H9 (cell line): ENCODE data around the gene GPR15LG. TPM values are rescaled to one million over a fixed set of nuclear protein-coding genes. Genes with fewer than 3 reads are reported as not detected.

Source experiments
- DNase-seq: peaks from one replicate; pipeline ENCODE4 v3.0.0-alpha.2; 2017
- H2AFZ ChIP-seq: one replicate; pipeline ENCODE4 v1.6.1; 2013; ENCODE audit warnings: mild to moderate bottlenecking, low read length, control low read depth, moderate library complexity
- H2AK5ac ChIP-seq: 2 replicates; pipeline ENCODE4 v1.6.1; 2013; ENCODE audit warnings: low read length, control low read depth, mixed read lengths; ENCODE audit not compliant: insufficient read length
- H2BK120ac ChIP-seq: one replicate; pipeline ENCODE4 v1.6.1; 2013; ENCODE audit warnings: low read depth, mild to moderate bottlenecking, low read length, control low read depth, inconsistent platforms; ENCODE audit not compliant: poor library complexity, severe bottlenecking
- H2BK12ac ChIP-seq: 2 replicates; pipeline ENCODE4 v1.6.1; 2013; ENCODE audit warnings: low read length, control low read depth, mixed read lengths, low read depth; ENCODE audit not compliant: insufficient read length
- H2BK15ac ChIP-seq: 2 replicates; pipeline ENCODE4 v1.6.1; 2013; ENCODE audit warnings: low read depth, low read length, control low read depth
- H2BK20ac ChIP-seq: one replicate; pipeline ENCODE4 v1.6.1; 2013; ENCODE audit warnings: low read depth, mild to moderate bottlenecking, low read length, control low read depth, inconsistent platforms; ENCODE audit not compliant: poor library complexity, severe bottlenecking
- H2BK5ac ChIP-seq: 2 replicates; pipeline ENCODE4 v1.6.1; 2013; ENCODE audit warnings: low read length, control low read depth, mixed read lengths; ENCODE audit not compliant: insufficient read length
- H3K14ac ChIP-seq: 2 replicates; pipeline ENCODE4 v1.6.1; 2013; ENCODE audit warnings: low read length, control low read depth; ENCODE audit not compliant: insufficient read depth
- H3K18ac ChIP-seq: 2 replicates; pipeline ENCODE4 v1.6.1; 2013; ENCODE audit warnings: low read depth, mild to moderate bottlenecking, mixed read lengths, low read length, control low read depth; ENCODE audit not compliant: insufficient read length
- H3K23ac ChIP-seq: 2 replicates; pipeline ENCODE4 v1.6.1; 2013; ENCODE audit warnings: low read length, control low read depth, mixed read lengths, low read depth; ENCODE audit not compliant: insufficient read length
- H3K23me2 ChIP-seq: 2 replicates; pipeline ENCODE4 v1.6.1; 2013; ENCODE audit warnings: low read depth, mild to moderate bottlenecking, mixed read lengths, low read length, control low read depth; ENCODE audit not compliant: insufficient read length, poor library complexity, severe bottlenecking
- H3K27ac ChIP-seq: 2 replicates; pipeline ENCODE4 v1.5.1; 2013; ENCODE audit warnings: low read length, control low read depth, mixed read lengths, low read depth; ENCODE audit not compliant: insufficient read length
- H3K27me3 ChIP-seq: 2 replicates; pipeline ENCODE4 v1.6.1; 2013; ENCODE audit warnings: low read length, control low read depth, inconsistent platforms; ENCODE audit not compliant: insufficient read depth
- H3K4ac ChIP-seq: 2 replicates; pipeline ENCODE4 v1.6.1; 2013; ENCODE audit warnings: low read depth, mild to moderate bottlenecking, control low read depth, inconsistent platforms, low read length, moderate library complexity
- H3K4me1 ChIP-seq: 2 replicates; pipeline ENCODE4 v1.6.1; 2013; ENCODE audit warnings: low read length, control low read depth, inconsistent platforms; ENCODE audit not compliant: insufficient read depth
- H3K4me2 ChIP-seq: 2 replicates; pipeline ENCODE4 v1.6.1; 2013; ENCODE audit warnings: low read length, control low read depth, mixed read lengths; ENCODE audit not compliant: insufficient read length, insufficient read depth
- H3K56ac ChIP-seq: 2 replicates; pipeline ENCODE4 v1.6.1; 2013; ENCODE audit warnings: low read depth, mild to moderate bottlenecking, mixed read lengths, low read length, control low read depth; ENCODE audit not compliant: insufficient read length
- H3K79me1 ChIP-seq: 2 replicates; pipeline ENCODE4 v1.6.1; 2013; ENCODE audit warnings: low read depth, mild to moderate bottlenecking, moderate library complexity, low read length, control low read depth, inconsistent platforms; ENCODE audit not compliant: insufficient read depth, poor library complexity, severe bottlenecking
- H3K79me2 ChIP-seq: 2 replicates; pipeline ENCODE4 v1.6.1; 2013; ENCODE audit warnings: low read length, control low read depth, inconsistent platforms; ENCODE audit not compliant: insufficient read depth
- H3K9ac ChIP-seq: 2 replicates; pipeline ENCODE4 v1.6.1; 2013; ENCODE audit warnings: low read length, control low read depth, mixed read lengths; ENCODE audit not compliant: insufficient read length; ENCODE audit errors: extremely low read depth
- H3K9me3 ChIP-seq: one replicate; pipeline ENCODE4 v1.6.1; 2013; ENCODE audit warnings: low read depth, low read length, inconsistent platforms; ENCODE audit not compliant: control insufficient read depth
- H3T11ph ChIP-seq: one replicate; pipeline ENCODE4 v1.6.1; 2013; ENCODE audit warnings: mild to moderate bottlenecking, low read length, control low read depth, inconsistent platforms
- H4K20me1 ChIP-seq: one replicate; pipeline ENCODE4 v1.6.1; 2013; ENCODE audit not compliant: control insufficient read depth, insufficient read length, insufficient read depth
- H4K5ac ChIP-seq: 2 replicates; pipeline ENCODE4 v1.6.1; 2013; ENCODE audit warnings: low read depth, mild to moderate bottlenecking, mixed read lengths, low read length, control low read depth; ENCODE audit not compliant: insufficient read length
- H4K8ac ChIP-seq: replicated peaks from 2 replicates; pipeline ENCODE4 v1.6.1; 2013; ENCODE audit warnings: low read length, control low read depth, mixed read lengths, low read depth; ENCODE audit not compliant: insufficient read length
- H4K91ac ChIP-seq: 2 replicates; pipeline ENCODE4 v1.6.1; 2013; ENCODE audit warnings: low read depth, mild to moderate bottlenecking, moderate library complexity, mixed read lengths, low read length, control low read depth; ENCODE audit not compliant: insufficient read length
- H3K27ac Mint-ChIP-seq, 3 experiments: 2 replicates in 2 of 3; 3 replicates in 1 of 3; pipeline ENCODE4 v1.8.0; 2020 to 2021; ENCODE audit warnings: mixed read lengths in 3 of 3, mild to moderate bottlenecking in 1 of 3, moderate library complexity in 1 of 3
- H3K27me3 Mint-ChIP-seq: 2 replicates; pipeline ENCODE4 v1.8.0; 2021; ENCODE audit warnings: low read depth, mild to moderate bottlenecking, moderate library complexity, mixed read lengths
- H3K36me3 Mint-ChIP-seq, 3 experiments: 2 replicates in 2 of 3; 3 replicates in 1 of 3; pipeline ENCODE4 v1.8.0; 2020 to 2021; ENCODE audit warnings: low read depth in 3 of 3, mixed read lengths in 3 of 3; ENCODE audit not compliant: insufficient read depth in 1 of 3
- H3K4me1 Mint-ChIP-seq, 2 experiments: 2 replicates each; pipeline ENCODE4 v1.8.0; 2020; ENCODE audit warnings: mixed read lengths in 2 of 2
- H3K4me3 Mint-ChIP-seq, 2 experiments: 2 replicates in 1 of 2; 3 replicates in 1 of 2; pipeline ENCODE4 v1.8.0; 2020 to 2021; ENCODE audit warnings: mild to moderate bottlenecking in 2 of 2, mixed read lengths in 2 of 2, moderate library complexity in 1 of 2
- H3K9me3 Mint-ChIP-seq, 2 experiments: 2 replicates in 1 of 2; 3 replicates in 1 of 2; pipeline ENCODE4 v1.8.0; 2020; ENCODE audit warnings: mild to moderate bottlenecking in 2 of 2, mixed read lengths in 2 of 2, moderate library complexity in 1 of 2
- CTCF ChIP-seq: fragments of 200-600 bp; sonication (generic); conservative IDR thresholded peaks from 3 replicates; pipeline ENCODE4 v1.8.0; 2021; ENCODE audit warnings: antibody characterized with exemption, mild to moderate bottlenecking
- WGBS: extraction: QIAGEN DNeasy Blood & Tissue Kit; methylation state at CpG from one replicate; pipeline ENCODE4 v1.1.7; 2013; ENCODE audit warnings: missing lambda C conversion rate, low lambda C conversion rate, mixed read lengths; ENCODE audit not compliant: insufficient read length; ENCODE audit errors: extremely low coverage; 5-methylcytosine and 5-hydroxymethylcytosine counted together
- total RNA-seq: library from RNA; stranded (reverse); gene quantifications from 2 replicates; pipeline ENCODE4 v1.2.1, GENCODE V29; 2021

Gene GPR15LG
- total RNA-seq, 1 experiment from 2014 or later, result not detected

GRCh38 chr10:84140036-84140379, 33.6 kb upstream of the GPR15LG start:
- Histone ChIP-seq H3K4me1 (peaks cover 8% of the 10 kb centered on the region; the same call in 1 of the 2 replicates), H3K9me3 (no peaks in the 10 kb centered on the region), H3K18ac (no peak overlapping the region), H3K79me1 (peaks cover 4% of the 10 kb centered on the region), H3K9ac (peak overlapping the region; percentile 89), H2AK5ac (no peak overlapping the region), H2BK120ac (no peak overlapping the region), H4K20me1 (no peaks in the 10 kb centered on the region), H3K23me2 (peaks cover 5% of the 10 kb centered on the region), H4K91ac (no peak overlapping the region), H4K5ac (no peak overlapping the region), H2AFZ (no peak overlapping the region), H2BK5ac (no peak overlapping the region), H3K56ac (no peak overlapping the region), H3K79me2 (peaks cover 10% of the 10 kb centered on the region), H2BK20ac (no peak overlapping the region), H3K4ac (no peak overlapping the region), H3K23ac (no peak overlapping the region), H2BK15ac (no peak overlapping the region), H3K4me2 (peak overlapping the region; percentile 89), H4K8ac (no peak overlapping the region), H3T11ph (no peak overlapping the region), H3K27ac (no peak overlapping the region), H2BK12ac (no peak overlapping the region), H3K14ac (peak overlapping the region; percentile 73; the same call in 1 of the 2 replicates), H3K27me3 (no peaks in the 10 kb centered on the region)
- Mint-ChIP-seq H3K9me3 (no peaks in the 10 kb centered on the region), H3K27ac (peak overlapping the region; percentile 88 to 98 (median 95)), H3K27me3 (no peaks in the 10 kb centered on the region; the same call in none of the 2 replicates), H3K4me3 (peak overlapping the region; percentile 97 to 99), H3K4me1 (peaks cover 26 to 28% of the 10 kb centered on the region in 2 experiments), H3K36me3 (peaks cover 6 to 26% (median 23%) of the 10 kb centered on the region in 3 experiments; a peak in 6 of 7 replicates)
- WGBS, result no CpG with 5 or more reads among the region's 12 CpGs
- no peak for TF ChIP-seq CTCF
- no peak for DNase-seq
